Mesenteric fat pad (tissue), 1 donor: ENCODE measurements around the gene EFTUD2. TPM values are rescaled to one million over a fixed set of nuclear protein-coding genes. Genes with fewer than 3 reads are reported as not detected.
A peak's percentile ranks its signal among the peaks of the same experiment; 100 is the strongest.
"Not testable (repeated sequence)": the region's sequence is repeated elsewhere in the genome, so short reads cannot be mapped to it uniquely, and the experiment has no call there.

Experiments
- DNase-seq: peaks from one replicate; pipeline ENCODE4 v3.0.0-alpha.2; 2020; ENCODE audit warnings: low spot score
- total RNA-seq: library from RNA; stranded (reverse); fragmentation: NEBNext Ultra II Directional; extraction: Animal tissue kit (Norgen Biotek cat#: 25700); gene quantifications from one replicate; pipeline ENCODE4 v1.2.1, GENCODE V29; 2021
- donor health status: DM: yes; HTN: yes; CAD: no.

Gene EFTUD2
- total RNA-seq, 1 donor from 2014 or later, result 104 TPM

DNA sequence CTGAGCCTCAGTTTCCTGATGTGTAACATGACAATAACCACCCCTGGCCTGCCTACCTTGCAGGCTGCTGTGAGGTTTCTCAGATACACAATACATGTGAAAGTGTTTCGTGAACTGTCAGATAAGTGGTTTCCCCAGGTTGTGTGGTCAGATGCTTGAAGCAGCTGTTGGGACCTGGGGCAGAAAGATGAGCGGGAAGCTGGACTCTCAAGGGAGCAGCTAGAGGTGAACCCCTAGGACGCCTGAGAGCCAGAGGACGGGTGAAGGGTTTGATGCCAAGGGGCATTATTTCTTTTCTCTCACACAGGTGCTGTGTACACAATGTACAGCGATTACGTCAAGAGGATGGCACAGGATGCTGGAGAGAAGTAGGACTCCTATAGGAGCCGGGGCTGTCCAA, 49.2 kb downstream of the EFTUD2 start:
- no peak for DNase-seq

DNA sequence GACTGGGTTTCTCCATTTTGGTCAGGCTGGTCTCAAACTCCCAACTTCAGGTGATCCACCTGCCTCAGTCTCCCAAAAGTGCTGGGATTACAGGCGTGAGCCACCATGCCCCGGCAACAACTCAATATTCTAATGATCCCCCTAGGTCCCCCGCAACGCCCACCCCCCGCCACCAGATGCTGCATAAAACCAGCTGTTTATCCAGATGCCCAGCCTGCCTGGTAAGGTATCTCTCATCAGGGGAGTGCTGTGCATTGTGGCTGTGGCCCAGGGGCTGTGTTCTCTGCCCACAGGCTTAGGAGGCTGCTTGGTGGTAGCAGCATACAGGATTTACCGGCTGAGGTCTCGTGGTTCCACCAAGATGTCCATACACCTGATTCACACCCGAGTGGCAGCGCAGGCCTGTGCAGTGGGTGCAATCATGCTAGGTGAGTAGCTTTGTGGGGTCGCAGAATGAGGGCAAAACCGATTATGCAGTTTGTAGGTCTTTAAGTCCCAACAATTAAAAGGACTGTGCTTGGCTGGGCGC, 50.2 kb downstream of the EFTUD2 start:
- DNase-seq, result no peak

DNA sequence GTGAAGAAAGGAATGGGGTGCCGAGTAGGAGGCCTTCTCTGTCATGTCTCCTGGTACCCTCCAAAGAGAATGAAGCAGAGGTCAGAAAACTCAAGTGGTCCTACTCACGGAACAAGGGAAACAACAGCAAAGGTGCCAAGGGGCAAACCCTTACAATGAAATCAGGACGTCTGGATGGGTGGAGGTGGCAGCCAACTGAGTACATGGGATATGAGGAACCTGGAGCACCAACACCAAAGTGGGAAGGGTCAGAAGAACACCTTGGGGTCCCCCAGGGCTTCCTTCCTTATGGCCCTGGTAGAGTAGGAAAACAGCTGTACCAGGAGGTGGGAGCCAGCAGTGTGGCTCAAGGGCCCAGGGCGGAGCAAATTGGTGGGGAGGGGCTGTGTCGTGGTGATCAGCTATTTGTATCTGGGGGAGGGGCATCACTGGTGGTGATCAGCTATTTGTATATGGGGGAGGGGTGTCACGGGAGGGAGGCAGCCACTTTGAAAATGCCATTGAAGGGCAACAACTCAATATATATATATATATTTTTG, 50.9 kb downstream of the EFTUD2 start:
- DNase-seq, result no peak

DNA sequence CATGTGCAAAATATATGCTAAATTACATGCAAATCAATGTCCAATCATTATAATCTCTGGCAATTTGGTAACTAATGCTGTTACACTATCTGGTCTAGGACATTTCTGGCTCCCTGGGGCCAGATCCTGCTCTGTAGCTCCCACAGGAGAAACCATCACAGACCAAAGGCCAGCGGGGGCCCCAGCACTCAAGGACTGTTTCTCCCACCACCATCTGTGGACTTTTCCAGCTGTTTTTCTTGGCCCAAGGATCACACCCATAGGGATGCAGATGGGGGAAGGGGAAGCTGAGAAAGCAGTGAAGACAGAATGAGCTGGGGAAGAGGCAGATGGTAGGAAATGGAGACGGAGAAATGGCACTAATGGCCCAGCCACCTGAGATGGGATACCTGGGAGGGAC, 51.7 kb downstream of the EFTUD2 start, which contains the start of gene HIGD1B:
Gene HIGD1B, plus strand, starts transcription at position 298 of the 400 bp plus-strand sequence. CDS start 270 bp downstream, outside the sequence.
- DNase-seq, result no peak

DNA sequence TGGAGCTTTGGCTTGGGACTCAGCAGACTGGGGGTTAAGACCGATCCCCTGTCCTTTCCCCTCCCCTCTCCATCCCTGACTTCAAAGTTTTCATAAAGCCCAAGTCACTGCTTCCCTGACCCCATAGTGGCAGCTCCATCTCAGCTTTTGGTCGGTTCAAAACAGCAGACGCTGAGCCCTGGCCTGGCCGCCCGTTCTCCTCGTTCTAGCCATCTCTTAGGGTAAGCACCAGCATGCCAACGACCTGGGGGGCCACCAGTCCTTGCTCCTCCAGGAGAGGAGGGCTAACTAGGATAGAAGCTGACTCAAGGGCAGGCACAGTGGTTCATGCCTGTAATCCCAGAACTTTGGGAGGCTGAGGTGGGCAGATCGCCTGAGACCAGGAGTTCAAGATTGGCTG, 53.0 kb downstream of the EFTUD2 start:
- DNase-seq, result no peak

DNA sequence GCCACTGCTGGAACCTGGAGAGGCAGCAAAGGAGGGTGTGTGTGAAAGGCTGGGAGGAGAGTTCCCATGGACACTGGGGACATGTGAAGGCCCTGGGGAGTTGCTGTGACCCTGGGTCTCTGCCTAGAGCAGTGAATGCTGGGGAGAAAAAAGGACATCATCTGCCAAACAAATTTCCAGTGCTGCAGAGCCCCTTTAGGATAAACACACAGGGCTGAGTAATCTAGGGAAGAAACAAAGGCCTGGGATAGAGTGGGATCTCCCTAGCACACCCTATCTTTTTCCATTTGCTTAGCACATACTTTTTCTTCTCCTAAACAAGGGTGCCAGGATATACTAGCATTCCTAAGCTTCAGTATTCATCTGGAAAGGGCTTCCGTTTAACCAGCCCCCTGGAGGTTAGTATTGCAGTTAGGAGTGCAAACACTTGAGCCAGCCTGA, 54.8 kb downstream of the EFTUD2 start:
- no peak for DNase-seq

DNA sequence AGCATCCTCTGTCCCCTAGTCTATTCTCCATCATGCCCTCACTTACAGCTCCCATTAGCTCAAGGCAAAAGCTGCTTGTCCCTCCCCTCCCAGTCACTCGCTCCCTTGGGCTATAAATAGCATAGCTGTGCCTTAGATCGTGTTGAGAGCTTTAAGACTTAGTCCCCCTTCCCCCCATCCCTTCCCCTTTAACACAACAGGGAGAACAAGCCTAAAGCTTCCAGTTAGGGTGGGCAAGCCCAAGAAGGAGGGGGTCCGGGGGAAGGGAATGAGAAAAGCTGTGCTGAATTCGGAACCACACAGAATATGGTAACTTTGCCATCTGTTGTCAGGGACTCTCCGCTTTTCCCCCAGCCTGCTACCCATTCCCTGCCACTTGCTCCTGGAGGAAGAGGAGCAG, 56.5 kb downstream of the EFTUD2 start:
- no peak for DNase-seq

DNA sequence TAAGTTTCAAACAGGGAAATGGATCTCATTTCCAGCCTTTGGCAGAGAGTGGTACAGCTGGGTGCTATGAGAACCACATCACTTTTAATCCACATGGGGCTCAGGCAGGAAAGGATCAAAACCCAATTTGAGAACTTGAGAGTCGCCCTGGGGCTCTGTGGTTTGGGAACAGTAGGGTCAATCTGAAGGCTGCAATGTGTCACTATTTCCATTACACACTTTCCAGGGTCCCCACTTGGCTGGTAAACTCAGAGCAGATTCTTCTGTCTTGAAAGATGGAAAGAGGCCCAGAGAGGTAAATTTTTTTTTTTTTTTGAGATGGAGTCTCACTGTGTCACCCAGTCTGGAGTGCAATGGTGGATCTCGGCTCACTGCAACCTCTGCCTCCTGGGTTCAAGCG, 58.3 kb downstream of the EFTUD2 start:
- DNase-seq, result no peak

DNA sequence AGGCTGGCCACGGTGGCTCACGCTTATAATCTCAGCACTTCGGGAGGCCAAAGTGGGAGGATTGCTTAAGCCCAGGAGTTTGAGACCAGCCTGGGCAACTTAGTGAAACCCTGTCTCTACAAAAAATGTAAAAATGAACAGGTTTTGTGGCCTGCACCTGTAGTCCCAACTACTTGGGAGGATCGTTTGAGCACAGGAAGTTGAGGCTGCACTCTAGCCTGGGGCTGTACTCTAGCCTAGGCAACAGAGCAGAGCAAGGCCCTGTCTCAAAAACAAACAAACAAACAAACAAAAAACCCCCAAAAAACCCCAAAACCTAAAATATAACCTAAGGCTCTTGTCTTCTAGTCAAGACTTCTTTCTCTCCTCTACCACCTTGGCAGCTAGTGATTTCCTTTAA, 59.0 kb downstream of the EFTUD2 start:
- no peak for DNase-seq

DNA sequence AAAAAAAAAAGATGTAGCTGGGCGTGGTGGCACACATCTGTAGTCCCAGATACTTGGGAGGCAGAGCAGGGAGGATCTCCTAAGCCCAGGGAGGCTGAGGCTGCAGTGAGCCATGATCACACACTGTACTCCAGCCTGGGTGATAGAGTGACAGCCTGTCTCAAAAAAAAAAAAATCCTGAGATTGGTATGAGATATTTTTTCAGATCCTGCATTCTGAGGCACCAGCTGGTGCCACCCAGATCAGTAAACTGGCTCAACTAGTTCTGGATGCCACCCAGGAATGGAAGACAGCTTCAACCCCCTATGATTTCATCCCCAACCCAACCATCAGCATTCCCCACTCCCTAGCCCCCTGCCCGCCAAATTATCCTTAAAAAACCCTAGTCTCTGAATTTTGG, 62.0 kb downstream of the EFTUD2 start:
- DNase-seq, result no peak

DNA sequence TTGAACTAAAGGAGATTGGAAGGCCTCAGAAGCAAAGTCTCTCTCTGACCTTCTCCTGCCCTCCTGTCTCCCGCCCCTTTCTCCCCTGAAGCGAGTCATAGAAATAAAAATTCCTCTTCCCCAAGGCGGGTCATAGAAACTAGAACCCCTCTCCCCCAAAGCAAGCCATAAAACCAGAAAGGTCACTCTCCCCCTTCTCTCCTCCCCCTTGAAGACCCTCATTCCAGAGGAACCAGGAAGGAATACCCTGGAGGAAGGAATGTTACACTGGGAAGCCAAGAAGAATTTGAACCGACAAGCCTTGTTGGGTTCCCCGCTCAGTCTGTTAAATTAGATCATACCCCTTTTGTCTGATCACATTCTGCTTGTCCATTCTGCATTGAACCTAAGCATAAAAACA, 66.4 kb downstream of the EFTUD2 start:
- DNase-seq, result no peak

DNA sequence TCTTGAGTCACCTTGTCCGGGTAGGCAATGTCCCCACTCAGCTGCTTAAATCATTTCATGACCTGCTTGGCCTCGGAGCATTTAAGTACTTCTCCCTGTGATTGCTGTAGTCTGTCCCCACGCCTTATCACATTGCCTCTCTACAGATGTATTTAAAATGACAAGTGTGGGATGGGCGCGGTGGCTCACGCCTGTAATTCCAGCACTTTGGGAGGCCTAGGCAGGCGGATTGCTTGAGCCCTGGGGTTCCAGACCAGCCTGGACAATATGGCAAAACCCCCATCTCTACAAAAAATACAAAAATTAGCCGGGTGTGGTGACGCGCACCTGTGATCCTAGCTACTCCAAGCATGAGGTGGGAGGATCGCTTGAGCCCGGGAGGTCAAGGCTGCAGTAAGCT, 67.9 kb downstream of the EFTUD2 start:
- peak; percentile 16 for DNase-seq

DNA sequence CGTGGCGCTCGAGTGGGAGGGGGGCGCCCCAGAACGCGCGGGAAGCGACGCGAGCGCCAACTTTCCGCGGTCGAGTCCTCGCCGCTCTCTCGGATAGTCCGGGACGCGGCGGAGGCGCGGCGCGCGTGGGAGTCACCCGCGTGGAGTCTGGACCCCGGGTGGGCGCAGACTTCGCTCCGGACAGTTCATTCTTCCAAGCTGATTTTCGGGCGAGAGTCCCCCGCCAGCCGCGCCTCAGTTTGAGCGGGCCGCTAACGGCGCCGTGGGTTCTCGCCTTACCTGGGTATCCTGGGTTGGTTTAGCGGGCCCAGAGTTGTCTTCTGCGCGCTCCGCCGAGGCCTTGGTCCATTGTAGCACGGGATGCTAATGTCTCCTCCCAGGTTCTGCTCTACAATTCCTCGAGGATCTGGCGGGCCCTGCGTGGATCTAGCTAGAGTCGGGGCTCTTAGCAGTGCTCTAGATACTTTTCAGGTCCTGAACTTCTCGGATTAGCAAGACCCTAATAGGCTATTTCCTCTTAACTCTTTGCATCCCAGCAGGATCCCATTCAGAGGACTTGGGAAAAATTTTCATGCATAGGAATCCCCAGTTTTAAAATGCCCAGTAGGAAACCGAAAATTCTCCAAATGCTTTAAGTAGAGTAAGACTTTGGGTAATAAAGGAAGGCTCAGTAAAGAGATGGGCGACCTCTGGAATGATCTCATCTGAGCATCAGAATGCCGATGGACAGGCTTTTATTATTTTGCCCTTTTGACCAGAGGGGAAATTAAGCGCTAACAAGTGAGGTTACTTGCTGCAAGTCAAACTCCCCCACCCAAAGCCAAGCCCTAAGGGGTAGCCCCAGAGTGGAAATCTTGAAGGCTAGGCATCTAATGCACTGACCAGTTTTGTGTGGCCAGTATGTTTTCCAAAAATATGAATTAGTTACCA, 68.6 kb downstream of the EFTUD2 start:
- DNase-seq, result peak; percentile 89

DNA sequence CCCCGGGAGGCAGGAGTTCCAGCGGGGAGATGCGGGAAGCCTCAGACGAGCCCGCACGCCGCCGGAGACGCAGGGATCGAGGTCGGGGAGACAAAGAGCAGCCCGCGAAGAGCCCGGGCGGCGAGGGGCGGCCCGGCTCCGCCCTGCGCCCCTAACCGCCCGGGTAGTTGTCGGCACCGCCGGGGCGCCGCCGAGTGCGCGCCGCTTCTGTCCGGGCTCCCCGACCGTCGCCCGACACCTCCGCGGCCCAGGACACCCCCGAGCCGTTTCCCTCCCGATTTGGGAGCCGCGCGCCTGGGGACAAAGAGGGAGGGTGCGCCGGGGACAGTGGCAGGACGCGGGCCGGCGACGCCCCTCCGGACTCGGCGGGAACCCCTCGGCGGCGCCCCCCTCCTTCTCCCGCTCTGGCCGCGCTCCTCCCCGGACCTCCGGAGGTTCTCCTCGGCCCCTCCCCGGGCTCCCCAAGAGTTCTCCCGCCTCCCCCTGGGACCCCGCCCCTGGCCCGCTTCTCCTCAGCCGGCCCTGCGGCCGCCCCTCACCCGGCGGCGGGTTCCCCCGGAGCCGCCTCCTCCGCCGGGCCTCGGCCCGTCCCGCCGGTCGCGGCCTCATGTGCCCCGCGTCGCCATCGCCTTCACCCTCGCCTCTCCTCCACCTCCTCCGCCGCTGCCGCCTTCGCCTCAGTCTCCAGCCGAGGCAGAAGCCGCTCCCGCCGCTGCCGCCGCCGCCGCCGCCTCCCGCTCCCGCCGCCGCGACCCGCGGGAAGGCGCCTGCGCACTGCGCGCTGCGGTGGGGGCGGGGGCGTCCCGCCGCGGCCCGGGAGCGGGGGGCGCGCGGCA, 69.5 kb downstream of the EFTUD2 start, which contains the start of gene GJC1:
Gene GJC1, minus strand, starts transcription at position 765 of the 836 bp plus-strand sequence. CDS start 24,470 bp downstream, outside the sequence.
- peak; percentile 82 for DNase-seq

DNA sequence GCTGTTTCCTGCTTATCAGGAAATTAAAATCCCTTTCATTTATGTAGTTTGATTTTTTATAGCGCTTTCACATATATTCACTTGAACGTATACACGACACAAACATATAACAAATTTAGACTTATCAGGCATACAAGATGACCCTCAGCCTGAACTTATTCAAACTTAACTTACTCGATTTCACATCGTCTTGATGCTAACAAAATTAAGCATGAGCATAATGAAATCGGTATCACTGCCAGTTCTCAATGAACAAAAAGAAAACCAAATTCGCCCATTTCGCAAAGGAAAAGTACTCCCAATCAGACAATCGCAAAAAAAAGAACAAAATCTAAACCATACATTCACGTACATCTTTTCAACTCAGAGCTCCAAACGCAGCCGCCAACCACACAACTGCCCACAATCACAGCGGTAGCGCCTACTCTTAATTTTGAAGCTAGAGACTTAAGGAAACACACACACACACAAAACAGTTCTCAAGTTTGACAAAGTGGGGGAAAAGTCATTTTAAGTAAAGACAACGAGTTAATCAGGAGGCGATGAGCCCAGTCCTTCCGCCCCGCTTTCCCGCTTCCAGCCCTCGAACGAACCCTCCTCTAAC, 70.2 kb downstream of the EFTUD2 start:
- peak; percentile 74 for DNase-seq

DNA sequence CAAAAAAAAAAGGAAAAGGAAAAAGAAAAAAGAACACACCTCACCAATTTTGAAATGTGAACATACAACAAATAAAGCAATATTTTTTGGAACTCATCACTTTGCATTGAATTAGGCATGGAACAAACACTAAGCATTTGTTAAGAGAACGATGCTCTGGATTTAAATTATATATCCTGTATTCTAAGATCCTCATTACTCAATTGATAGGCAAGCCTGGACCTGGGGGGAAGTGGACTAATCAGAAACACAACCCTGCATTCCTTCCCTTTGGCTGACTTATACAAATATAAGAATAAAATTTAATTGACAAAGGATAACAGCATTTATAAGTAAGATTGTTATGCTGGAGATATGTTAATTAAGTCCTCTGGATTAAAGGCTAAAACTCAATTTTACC, 71.4 kb downstream of the EFTUD2 start:
- DNase-seq, result no peak

DNA sequence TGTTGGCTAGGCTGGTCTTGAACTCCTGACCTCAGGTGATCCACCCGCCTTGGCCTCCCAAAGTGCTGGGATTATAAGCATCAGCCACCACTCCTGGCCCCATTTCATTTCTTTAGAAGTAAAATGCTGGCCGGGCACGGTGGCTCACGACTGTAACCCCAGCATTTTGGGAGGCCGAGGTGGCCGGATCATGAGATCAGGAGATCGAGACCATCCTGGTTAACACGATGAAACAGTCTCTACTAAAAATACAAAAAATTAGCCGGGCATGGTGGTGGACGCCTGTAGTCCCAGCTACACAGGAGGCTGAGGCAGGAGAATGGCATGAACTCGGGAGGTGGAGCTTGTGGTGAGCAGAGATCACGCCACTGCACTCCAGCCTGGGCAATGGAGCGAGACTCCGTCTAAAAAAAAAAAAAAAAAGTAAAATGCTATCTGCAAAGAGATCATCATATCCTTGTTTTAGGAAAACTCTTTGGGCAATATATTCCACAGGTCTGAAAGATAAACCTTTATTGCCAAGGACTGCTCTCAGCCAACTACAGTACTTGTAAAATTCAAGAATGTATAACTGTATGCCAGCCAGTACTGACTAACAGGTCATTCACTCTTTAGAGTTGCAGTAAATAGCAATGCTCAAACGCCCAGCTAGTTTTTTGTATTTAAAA, 73.0 kb downstream of the EFTUD2 start:
- DNase-seq, result peak; percentile 62

DNA sequence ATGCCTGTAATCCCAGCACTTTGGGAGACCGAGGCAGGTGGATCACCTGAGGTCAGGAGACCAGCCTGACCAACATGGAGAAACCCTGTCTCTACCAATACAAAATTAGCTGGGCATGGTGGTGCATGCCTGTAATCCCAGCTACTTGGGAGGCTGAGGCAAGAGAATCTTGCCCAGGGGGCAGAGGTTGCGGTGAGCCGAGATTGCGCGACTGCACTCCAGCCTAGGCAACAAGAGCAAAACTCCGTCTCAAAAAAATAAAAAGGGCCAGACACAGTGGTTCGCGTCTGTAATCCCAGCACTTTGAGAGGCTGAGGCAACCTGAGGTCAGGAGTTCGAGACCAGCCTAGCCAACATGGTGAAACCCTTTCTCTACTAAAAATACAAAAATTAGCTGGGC, 74.0 kb downstream of the EFTUD2 start:
- peak; percentile 41 for DNase-seq

DNA sequence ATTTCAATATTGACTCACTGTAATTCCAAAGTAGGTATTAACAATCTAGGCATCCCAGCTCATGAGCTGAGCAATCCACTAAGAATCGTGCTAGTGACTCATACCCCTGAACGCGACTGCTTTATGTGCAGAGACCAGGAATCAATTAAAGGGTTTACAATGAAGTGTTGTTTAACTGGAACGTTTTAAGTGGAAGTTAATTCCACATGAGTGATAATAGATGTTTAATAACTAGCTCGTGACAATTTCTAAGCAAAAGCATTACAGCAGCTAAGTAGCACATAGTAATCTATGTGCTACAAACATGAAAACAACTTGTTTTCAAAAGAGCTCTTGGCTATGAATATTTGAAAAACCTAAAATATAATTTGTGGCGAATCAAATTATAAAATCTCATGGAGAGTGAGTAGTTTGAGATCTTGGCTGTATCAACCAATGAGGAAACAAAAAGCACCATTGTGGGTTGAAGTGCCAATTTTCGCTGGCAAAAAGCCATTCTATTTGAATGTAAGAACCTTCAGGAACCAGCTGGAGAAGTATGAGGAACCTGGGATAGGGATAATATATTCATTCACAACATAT, 78.5 kb downstream of the EFTUD2 start:
- no peak for DNase-seq

DNA sequence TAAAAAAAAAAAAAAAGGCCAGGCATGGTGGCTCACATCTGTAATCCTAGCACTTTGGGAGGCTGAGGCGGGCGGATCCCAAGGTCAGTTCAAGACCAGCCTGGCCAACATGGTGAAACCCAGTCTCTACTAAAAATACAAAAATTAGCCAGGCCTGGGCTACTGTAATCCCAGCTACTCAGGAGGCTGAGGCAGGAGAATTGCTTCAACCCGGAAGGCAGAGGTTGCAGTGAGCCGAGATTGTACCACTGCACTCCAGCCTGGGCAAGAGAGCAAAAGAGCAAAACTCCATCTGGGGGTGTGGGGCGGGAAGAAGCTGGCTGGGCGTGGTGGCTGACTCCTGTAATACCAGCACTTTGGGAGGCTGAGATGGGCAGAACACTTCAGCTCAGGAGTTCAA, 80.7 kb downstream of the EFTUD2 start:
- not testable (repeated sequence) for DNase-seq
